OCI-LY3 (cell line): ENCODE measurements around the gene PSMC6.
"Not testable (repeated sequence)": the region's sequence is repeated elsewhere in the genome, so short reads cannot be mapped to it uniquely, and the experiment has no call there.

ENCODE experiments used
- H2AFZ ChIP-seq: fragments of 200-600, 300-600 bp; shearing (Covaris generic); 2 replicates; pipeline ENCODE4 v1.6.0; 2014; ENCODE audit warnings: antibody characterized with exemption, low read depth, low read length
- H3K27ac ChIP-seq: fragments of 200-600, 300-600 bp; sonication (generic); 2 replicates; pipeline ENCODE4 v1.5.1; 2014; ENCODE audit warnings: mild to moderate bottlenecking, low read length, moderate library complexity, mixed read lengths
- H3K27me3 ChIP-seq: fragments of 200-600, 300-600 bp; sonication (generic); 2 replicates; pipeline ENCODE4 v1.6.1; 2014; ENCODE audit warnings: low read depth, low read length, mixed read lengths
- H3K36me3 ChIP-seq: fragments of 200-600, 300-600 bp; sonication (generic); replicated peaks from 2 replicates; pipeline ENCODE3; 2014; ENCODE audit warnings: low read depth, low read length, mixed read lengths
- H3K4me1 ChIP-seq: fragments of 300-600, 200-600 bp; sonication (generic); 2 replicates; pipeline ENCODE4 v1.6.1; 2014; ENCODE audit warnings: low read length, mixed read lengths
- H3K4me2 ChIP-seq: fragments of 200-600, 300-600 bp; sonication (generic); 2 replicates; pipeline ENCODE4 v1.6.1; 2014; ENCODE audit warnings: low read length, mixed read lengths
- H3K4me3 ChIP-seq: fragments of 300-600, 200-600 bp; sonication (generic); 2 replicates; pipeline ENCODE4 v1.5.1; 2014; ENCODE audit warnings: antibody characterized with exemption, mild to moderate bottlenecking, low read length, moderate library complexity
- H3K79me2 ChIP-seq: fragments of 300-600, 200-600 bp; shearing (Covaris generic); 2 replicates; pipeline ENCODE4 v1.6.1; 2014; ENCODE audit warnings: mild to moderate bottlenecking, low read length, mixed read lengths
- H3K9ac ChIP-seq: fragments of 300-600, 200-600 bp; shearing (Covaris generic); 2 replicates; pipeline ENCODE4 v1.6.0; 2014; ENCODE audit warnings: mild to moderate bottlenecking, low read length, moderate library complexity
- H3K9me3 ChIP-seq: fragments of 200-600, 300-600 bp; shearing (Covaris generic); 2 replicates; pipeline ENCODE4 v1.6.1; 2014; ENCODE audit warnings: low read length, mixed read lengths; ENCODE audit not compliant: insufficient read depth
- H4K20me1 ChIP-seq: fragments of 200-600, 300-600 bp; sonication (generic); 2 replicates; pipeline ENCODE4 v1.6.1; 2016; ENCODE audit warnings: low read length, mixed read lengths; ENCODE audit not compliant: insufficient read depth
- CTCF ChIP-seq: fragments of 200-600, 300-600 bp; sonication (generic); IDR thresholded peaks from 2 replicates; pipeline ENCODE4 v1.5.1; 2014; ENCODE audit warnings: antibody characterized with exemption, low read length, low read depth
- EZH2phosphoT487 ChIP-seq: fragments of 200-600 bp; shearing (Covaris generic); IDR thresholded peaks from 2 replicates; pipeline ENCODE4 v1.6.1; 2018; ENCODE audit warnings: antibody characterized with exemption, mixed run types, low read depth

Gene PSMC6

GRCh38 chr14:52716155-52716554 lies 9.2 kb downstream of the PSMC6 start:
- Histone ChIP-seq H3K27ac (no peak overlapping the region), H3K4me1 (peaks cover 5% of the 10 kb centered on the region; the same call in 1 of the 2 replicates), H3K36me3 (peaks cover 60% of the 10 kb centered on the region), H3K9ac (no peak overlapping the region), H3K27me3 (no peaks in the 10 kb centered on the region), H3K4me2 (no peak overlapping the region), H4K20me1 (no peaks in the 10 kb centered on the region), H3K79me2 (peaks cover 11% of the 10 kb centered on the region), H2AFZ (no peak overlapping the region), H3K9me3 (no peaks in the 10 kb centered on the region), H3K4me3 (no peak overlapping the region)
- TF ChIP-seq EZH2phosphoT487 (no peak), CTCF (no peak)

- Histone ChIP-seq H2AFZ (no peak overlapping the region), H3K4me3 (no peak overlapping the region), H3K9ac (no peak overlapping the region), H3K36me3 (peaks cover 66% of the 10 kb centered on the region), H4K20me1 (peaks cover 4% of the 10 kb centered on the region; the same call in 1 of the 2 replicates), H3K27me3 (no peaks in the 10 kb centered on the region), H3K9me3 (no peaks in the 10 kb centered on the region), H3K4me1 (peaks cover 7% of the 10 kb centered on the region), H3K27ac (no peak overlapping the region), H3K4me2 (no peak overlapping the region), H3K79me2 (peaks cover 9% of the 10 kb centered on the region; the same call in 1 of the 2 replicates)
- TF ChIP-seq CTCF = no peak
- TF ChIP-seq EZH2phosphoT487 = no peak
These were observed 16.7 kb downstream of the PSMC6 start for GRCh38 chr14:52723514-52724359.

DNA sequence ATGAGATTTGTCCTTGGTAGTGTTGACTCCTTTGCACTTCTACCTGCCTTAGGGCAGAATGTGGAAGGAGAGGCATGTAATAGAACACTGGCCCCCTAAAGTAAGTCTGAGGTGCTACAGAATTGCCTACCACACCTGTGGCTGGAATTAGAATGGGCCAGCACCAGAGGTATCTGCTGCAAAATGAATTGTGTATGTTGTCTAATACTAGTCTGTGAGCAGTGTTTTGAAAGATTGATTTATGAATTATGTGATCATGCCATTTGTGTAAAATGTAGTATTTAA lies 17.3 kb downstream of the PSMC6 start:
- Histone ChIP-seq H3K79me2 (peaks cover 9% of the 10 kb centered on the region; the same call in 1 of the 2 replicates), H3K27me3 (no peaks in the 10 kb centered on the region), H3K9ac (no peak overlapping the region), H3K4me1 (peaks cover 7% of the 10 kb centered on the region), H2AFZ (no peak overlapping the region), H3K4me3 (no peak overlapping the region), H3K9me3 (no peaks in the 10 kb centered on the region), H3K4me2 (no peak overlapping the region), H4K20me1 (peaks cover 4% of the 10 kb centered on the region; the same call in 1 of the 2 replicates), H3K27ac (no peak overlapping the region), H3K36me3 (peaks cover 61% of the 10 kb centered on the region)
- TF ChIP-seq EZH2phosphoT487 = no peak
- no peak for TF ChIP-seq CTCF

GRCh38 chr14:52727509-52727908 lies 20.5 kb downstream of the PSMC6 start:
- H3K4me1 ChIP-seq, H4K20me1 ChIP-seq, H3K4me2 ChIP-seq, H3K9ac ChIP-seq, H3K27me3 ChIP-seq, H3K9me3 ChIP-seq, H3K4me3 ChIP-seq, H2AFZ ChIP-seq, H3K27ac ChIP-seq: not testable (repeated sequence)
- peaks cover 25% of the 10 kb centered on the region for H3K79me2 ChIP-seq
- H3K36me3 ChIP-seq = peaks cover 42% of the 10 kb centered on the region

GRCh38 chr14:52729035-52729434 lies 22.0 kb downstream of the PSMC6 start:
- H2AFZ ChIP-seq, H3K27ac ChIP-seq, H4K20me1 ChIP-seq, H3K27me3 ChIP-seq, H3K4me1 ChIP-seq, H3K4me2 ChIP-seq, H3K9me3 ChIP-seq, H3K9ac ChIP-seq, H3K4me3 ChIP-seq: not testable (repeated sequence)
- H3K36me3 ChIP-seq = peaks cover 33% of the 10 kb centered on the region
- H3K79me2 ChIP-seq = peaks cover 23% of the 10 kb centered on the region
